Activated B cell treated with CpG ODN at 0.5 μM for 24 hours (primary cell): ENCODE results near the gene UPK1B. TPM values are rescaled to one million over a fixed set of nuclear protein-coding genes. Genes with fewer than 3 reads are reported as not detected.

Source experiments
- ATAC-seq: fragments of 200-7000 bp; cut with Tn5 transposase; one replicate; pipeline ENCODE4 v1.10.0; 2021; ENCODE audit warnings: low read depth, mild to moderate bottlenecking, moderate library complexity
- CTCF ChIA-PET: fragments of 350-600 bp; sonication (Branson Sonifier 250); formaldehyde crosslinking; loops from one replicate; lab custom pipeline; 2021; ENCODE audit warnings: antibody characterized with exemption; lab: Charles Lee
- POLR2A ChIA-PET: fragments of 350-600 bp; sonication (Branson Sonifier 250); formaldehyde crosslinking; loops from one replicate; lab custom pipeline; 2021; ENCODE audit warnings: antibody characterized with exemption; lab: Charles Lee
- DNase-seq: peaks from one replicate; pipeline ENCODE4 v3.0.0; 2022
- H3K27ac Mint-ChIP-seq: one replicate; pipeline ENCODE4 v1.8.0; 2020; ENCODE audit warnings: mixed read lengths
- H3K27me3 Mint-ChIP-seq: one replicate; pipeline ENCODE4 v1.8.0; 2021; ENCODE audit warnings: mixed read lengths
- H3K36me3 Mint-ChIP-seq: one replicate; pipeline ENCODE4 v1.8.0; 2021; ENCODE audit warnings: low read depth, mixed read lengths
- H3K4me1 Mint-ChIP-seq: one replicate; pipeline ENCODE4 v1.8.0; 2021; ENCODE audit warnings: mixed read lengths
- H3K4me3 Mint-ChIP-seq: one replicate; pipeline ENCODE4 v1.8.0; 2020; ENCODE audit warnings: mild to moderate bottlenecking, mixed read lengths
- H3K9me3 Mint-ChIP-seq: one replicate; pipeline ENCODE4 v1.8.0; 2020; ENCODE audit warnings: mixed read lengths
- CTCF ChIP-seq: fragments of 200-600 bp; IDR thresholded peaks from one replicate; pipeline ENCODE4 v1.8.0; 2022; ENCODE audit warnings: antibody characterized with exemption, mild to moderate bottlenecking
- intact Hi-C: fragments of 100-400 bp; cut with micrococcal nuclease; formaldehyde crosslinking; loops from one replicate; pipeline ENCODE4 v1.15.1; 2024
- total RNA-seq: library from RNA; stranded (reverse); gene quantifications from 2 replicates; pipeline ENCODE4 v1.2.3, GENCODE V29; 2022

UPK1B gene
- total RNA-seq, 1 donor from 2014 or later: not detected

- no peak overlapping the region for H3K27ac Mint-ChIP-seq
- ChIA-PET POLR2A (no interaction called here), CTCF (no interaction called here)
- DNase-seq (no peak), ATAC-seq (no peak)
- H3K4me1 Mint-ChIP-seq: no peaks in the 10 kb centered on the region
- H3K4me3 Mint-ChIP-seq: no peak overlapping the region
- H3K9me3 Mint-ChIP-seq: no peaks in the 10 kb centered on the region
- H3K36me3 Mint-ChIP-seq: peaks cover 74% of the 10 kb centered on the region
- H3K27me3 Mint-ChIP-seq: no peaks in the 10 kb centered on the region
- no peak for TF ChIP-seq CTCF
- intact Hi-C loops: no loop called here
These were observed 38.4 kb downstream of the UPK1B start for GRCh38 chr3:119211803-119212202.

GRCh38 chr3:119219069-119219468 lies 45.7 kb downstream of the UPK1B start:
- Mint-ChIP-seq H3K27me3 (no peaks in the 10 kb centered on the region), H3K36me3 (peaks cover 89% of the 10 kb centered on the region), H3K27ac (peak overlapping the region; percentile 72), H3K4me3 (no peak overlapping the region), H3K9me3 (no peaks in the 10 kb centered on the region), H3K4me1 (peaks cover 17% of the 10 kb centered on the region)
- CTCF ChIA-PET: no interaction called here
- ATAC-seq (peak; percentile 88), DNase-seq (no peak)
- POLR2A ChIA-PET: interaction anchor here (1.6 kb wide), 1 partner anchor 22 kb away, joined by 7 read pairs; the partner anchor contains the start of gene B4GALT4
- intact Hi-C loops: no loop called here
- no peak for TF ChIP-seq CTCF

GRCh38 chr3:119220198-119220597 lies 46.8 kb downstream of the UPK1B start:
- Mint-ChIP-seq H3K27ac (peak overlapping the region; percentile 26), H3K36me3 (peaks cover 84% of the 10 kb centered on the region), H3K9me3 (no peaks in the 10 kb centered on the region), H3K4me3 (no peak overlapping the region), H3K27me3 (no peaks in the 10 kb centered on the region), H3K4me1 (peaks cover 17% of the 10 kb centered on the region)
- ChIA-PET POLR2A (interaction anchor here (1.6 kb wide), 1 partner anchor 21 kb away, joined by 7 read pairs; the partner anchor contains the start of gene B4GALT4), CTCF (interaction anchor here (1.2 kb wide), 1 partner anchor 75 kb away, joined by 3 read pairs; the partner anchor contains the start of gene TEX55)
- no peak for TF ChIP-seq CTCF
- ATAC-seq: no peak
- intact Hi-C loops: no loop called here
- DNase-seq: no peak

GRCh38 chr3:119220970-119221667 lies 47.7 kb downstream of the UPK1B start:
- no peak overlapping the region for H3K4me3 Mint-ChIP-seq
- intact Hi-C loops: no loop called here
- no peak for ATAC-seq
- no peaks in the 10 kb centered on the region for H3K27me3 Mint-ChIP-seq
- H3K36me3 Mint-ChIP-seq: peaks cover 77% of the 10 kb centered on the region
- no peak for TF ChIP-seq CTCF
- CTCF ChIA-PET: no interaction called here
- POLR2A ChIA-PET: no interaction called here
- peaks cover 17% of the 10 kb centered on the region for H3K4me1 Mint-ChIP-seq
- H3K9me3 Mint-ChIP-seq: no peaks in the 10 kb centered on the region
- H3K27ac Mint-ChIP-seq: no peak overlapping the region
- DNase-seq: no peak

GRCh38 chr3:119221779-119222320 lies 48.5 kb downstream of the UPK1B start:
- intact Hi-C loops: no loop called here
- peaks cover 81% of the 10 kb centered on the region for H3K36me3 Mint-ChIP-seq
- no peak for DNase-seq
- no peaks in the 10 kb centered on the region for H3K9me3 Mint-ChIP-seq
- no peaks in the 10 kb centered on the region for H3K27me3 Mint-ChIP-seq
- no peak overlapping the region for H3K4me3 Mint-ChIP-seq
- peaks cover 17% of the 10 kb centered on the region for H3K4me1 Mint-ChIP-seq
- ChIA-PET CTCF (no interaction called here), POLR2A (no interaction called here)
- no peak for TF ChIP-seq CTCF
- H3K27ac Mint-ChIP-seq: no peak overlapping the region
- no peak for ATAC-seq
